Measurements from ENCODE around the gene UROD. TPM values are rescaled to one million over a fixed set of nuclear protein-coding genes. Genes with fewer than 3 reads are reported as not detected.
A peak's percentile ranks its signal among the peaks of the same experiment; 100 is the strongest.

Gene UROD
- total RNA-seq, 4 donors from 2014 or later = 84.3 to 90.2 (median 89.3) TPM

GRCh38 chr1:45035631-45036301 lies 23.7 kb downstream of the UROD start:
- WGBS = 90% methylated on average over 7 of the region's 7 CpGs
- H3K4me3 ChIP-seq = no peak overlapping the region
- H3K27me3 ChIP-seq = no peaks in the 10 kb centered on the region
- no peaks in the 10 kb centered on the region for H3K9me3 ChIP-seq
- H3K27ac ChIP-seq (replicated peaks in 1 of 4) = no peak overlapping the region
- intact Hi-C loops (cut with DNase I) = no loop called here
- TF ChIP-seq POLR2A (IDR thresholded peaks at IDR 0.05; ENCODE audit: low read depth) (no peak), EP300 (IDR thresholded peaks at IDR 0.05) (no peak), POLR2AphosphoS5 (IDR thresholded peaks at IDR 0.05) (no peak)
- TF ChIP-seq, protein P1, sequence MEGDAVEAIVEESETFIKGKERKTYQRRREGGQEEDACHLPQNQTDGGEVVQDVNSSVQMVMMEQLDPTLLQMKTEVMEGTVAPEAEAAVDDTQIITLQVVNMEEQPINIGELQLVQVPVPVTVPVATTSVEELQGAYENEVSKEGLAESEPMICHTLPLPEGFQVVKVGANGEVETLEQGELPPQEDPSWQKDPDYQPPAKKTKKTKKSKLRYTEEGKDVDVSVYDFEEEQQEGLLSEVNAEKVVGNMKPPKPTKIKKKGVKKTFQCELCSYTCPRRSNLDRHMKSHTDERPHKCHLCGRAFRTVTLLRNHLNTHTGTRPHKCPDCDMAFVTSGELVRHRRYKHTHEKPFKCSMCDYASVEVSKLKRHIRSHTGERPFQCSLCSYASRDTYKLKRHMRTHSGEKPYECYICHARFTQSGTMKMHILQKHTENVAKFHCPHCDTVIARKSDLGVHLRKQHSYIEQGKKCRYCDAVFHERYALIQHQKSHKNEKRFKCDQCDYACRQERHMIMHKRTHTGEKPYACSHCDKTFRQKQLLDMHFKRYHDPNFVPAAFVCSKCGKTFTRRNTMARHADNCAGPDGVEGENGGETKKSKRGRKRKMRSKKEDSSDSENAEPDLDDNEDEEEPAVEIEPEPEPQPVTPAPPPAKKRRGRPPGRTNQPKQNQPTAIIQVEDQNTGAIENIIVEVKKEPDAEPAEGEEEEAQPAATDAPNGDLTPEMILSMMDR (IDR thresholded peaks at IDR 0.05) = no peak
- H3K36me3 ChIP-seq = peaks cover 0 to 50% (median 11%) of the 10 kb centered on the region in 4 donors
- DNase-seq (ENCODE audit: extremely low spot score) = peak; percentile 72
- no peaks in the 10 kb centered on the region for H3K4me1 ChIP-seq

GRCh38 chr1:45037456-45037855 lies 25.4 kb downstream of the UROD start:
- Histone ChIP-seq H3K27ac (replicated peaks in 1 of 4) (no peak overlapping the region), H3K27me3 (no peaks in the 10 kb centered on the region), H3K36me3 (peaks cover 0 to 60% (median 16%) of the 10 kb centered on the region in 4 donors), H3K4me3 (no peak overlapping the region), H3K9me3 (no peaks in the 10 kb centered on the region), H3K4me1 (no peaks in the 10 kb centered on the region)
- intact Hi-C loops (cut with DNase I) = no loop called here
- peak; percentile 8 for DNase-seq (ENCODE audit: extremely low spot score)
- TF ChIP-seq, protein P1 (IDR thresholded peaks at IDR 0.05) = no peak
- TF ChIP-seq POLR2A (IDR thresholded peaks at IDR 0.05; ENCODE audit: low read depth) (no peak), POLR2AphosphoS5 (IDR thresholded peaks at IDR 0.05) (no peak), EP300 (IDR thresholded peaks at IDR 0.05) (no peak)

DNA sequence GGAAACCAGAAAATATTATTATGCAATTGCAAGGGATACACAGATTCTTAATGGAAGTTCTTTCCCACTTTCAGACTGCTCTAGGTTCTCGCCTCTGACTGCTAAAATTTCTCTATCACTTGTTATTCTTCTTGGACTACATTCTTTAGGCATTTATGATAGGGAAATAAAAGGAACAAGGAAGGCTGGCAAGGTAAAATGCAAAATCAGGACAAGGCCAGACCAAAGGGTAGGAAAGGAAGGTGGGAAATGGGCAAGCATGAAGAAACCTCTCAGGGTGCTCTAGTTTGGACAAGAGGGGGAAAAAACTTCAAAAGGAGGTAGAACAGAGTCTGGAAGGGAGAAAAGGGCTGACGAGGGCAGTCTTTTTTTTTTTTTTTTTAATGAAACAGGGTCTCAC lies 26.2 kb downstream of the UROD start:
- no peak overlapping the region for H3K27ac ChIP-seq (replicated peaks in 1 of 4)
- WGBS = 83% methylated on average over 2 of the region's 2 CpGs
- H3K4me3 ChIP-seq = no peak overlapping the region
- H3K27me3 ChIP-seq = no peaks in the 10 kb centered on the region
- peaks cover 0 to 67% (median 20%) of the 10 kb centered on the region in 4 donors for H3K36me3 ChIP-seq
- H3K4me1 ChIP-seq = no peaks in the 10 kb centered on the region
- TF ChIP-seq EP300 (IDR thresholded peaks at IDR 0.05) = no peak
- TF ChIP-seq POLR2A (IDR thresholded peaks at IDR 0.05; ENCODE audit: low read depth) = no peak
- TF ChIP-seq POLR2AphosphoS5 (IDR thresholded peaks at IDR 0.05) = no peak
- TF ChIP-seq, protein P1 (IDR thresholded peaks at IDR 0.05) = no peak
- H3K9me3 ChIP-seq = no peaks in the 10 kb centered on the region
- intact Hi-C loops (cut with DNase I) = no loop called here
- DNase-seq (ENCODE audit: extremely low spot score) = peak; percentile 5

- Histone ChIP-seq H3K9me3 (no peaks in the 10 kb centered on the region), H3K27me3 (no peaks in the 10 kb centered on the region), H3K27ac (replicated peaks in 1 of 4) (no peak overlapping the region), H3K4me1 (no peaks in the 10 kb centered on the region), H3K36me3 (peaks cover 0 to 71% (median 20%) of the 10 kb centered on the region in 4 donors), H3K4me3 (no peak overlapping the region)
- DNase-seq (ENCODE audit: extremely low spot score) = peak; percentile 55
- TF ChIP-seq POLR2A (IDR thresholded peaks at IDR 0.05; ENCODE audit: low read depth) (no peak), POLR2AphosphoS5 (IDR thresholded peaks at IDR 0.05) (no peak), EP300 (IDR thresholded peaks at IDR 0.05) (no peak)
- TF ChIP-seq, protein P1 (IDR thresholded peaks at IDR 0.05) = no peak
- WGBS = 93% methylated on average over 7 of the region's 8 CpGs
- intact Hi-C loops (cut with DNase I) = no loop called here
Observed at GRCh38 chr1:45038661-45039364, 26.8 kb downstream of the UROD start.

Measured in esophagus muscularis mucosa (tissue), 4 donors.